Measurements from ENCODE around the gene MCC.

MCC gene

GRCh38 chr5:113344973-113345940 lies 143.0 kb downstream of the MCC start:
- no peak overlapping the region for H3K27ac Mint-ChIP-seq
- H3K27me3 Mint-ChIP-seq: peaks cover 25% of the 10 kb centered on the region
- no peaks in the 10 kb centered on the region for H3K9me3 Mint-ChIP-seq
- no peaks in the 10 kb centered on the region for H3K36me3 Mint-ChIP-seq (ENCODE audit: low read depth)
- no peak overlapping the region for H3K4me3 Mint-ChIP-seq
- H3K4me1 Mint-ChIP-seq (ENCODE audit: low read depth): no peaks in the 10 kb centered on the region

GRCh38 chr5:113343343-113343742 lies 144.9 kb downstream of the MCC start:
- H3K27me3 Mint-ChIP-seq: peaks cover 16% of the 10 kb centered on the region

GRCh38 chr5:113340537-113340936 lies 147.7 kb downstream of the MCC start:
- no peaks in the 10 kb centered on the region for H3K9me3 Mint-ChIP-seq
- H3K4me1 Mint-ChIP-seq (ENCODE audit: low read depth): no peaks in the 10 kb centered on the region
- no peak overlapping the region for H3K27ac Mint-ChIP-seq
- no peaks in the 10 kb centered on the region for H3K36me3 Mint-ChIP-seq (ENCODE audit: low read depth)
- H3K27me3 Mint-ChIP-seq: peaks cover 17% of the 10 kb centered on the region
- H3K4me3 Mint-ChIP-seq: no peak overlapping the region

More at GRCh38 chr5:113343343-113343742, 144.9 kb downstream of the MCC start:
- Mint-ChIP-seq H3K9me3 (no peaks in the 10 kb centered on the region), H3K4me3 (no peak overlapping the region), H3K36me3 (ENCODE audit: low read depth) (no peaks in the 10 kb centered on the region), H3K4me1 (ENCODE audit: low read depth) (no peaks in the 10 kb centered on the region), H3K27ac (no peak overlapping the region)

- H3K27me3 Mint-ChIP-seq: peaks cover 21% of the 10 kb centered on the region
- H3K4me1 Mint-ChIP-seq (ENCODE audit: low read depth): peaks cover 4% of the 10 kb centered on the region
- no peak overlapping the region for H3K4me3 Mint-ChIP-seq
- H3K9me3 Mint-ChIP-seq: no peaks in the 10 kb centered on the region
- H3K27ac Mint-ChIP-seq: no peak overlapping the region
- H3K36me3 Mint-ChIP-seq (ENCODE audit: low read depth): no peaks in the 10 kb centered on the region
Measured at GRCh38 chr5:113338628-113339027, 149.6 kb downstream of the MCC start.

GRCh38 chr5:113337515-113338415 lies 150.5 kb downstream of the MCC start:
- Mint-ChIP-seq H3K4me1 (ENCODE audit: low read depth) (peaks cover 4% of the 10 kb centered on the region), H3K4me3 (no peak overlapping the region), H3K27me3 (peaks cover 17% of the 10 kb centered on the region), H3K27ac (no peak overlapping the region), H3K36me3 (ENCODE audit: low read depth) (no peaks in the 10 kb centered on the region), H3K9me3 (no peaks in the 10 kb centered on the region)

GRCh38 chr5:113336975-113337374 lies 151.3 kb downstream of the MCC start:
- H3K27me3 Mint-ChIP-seq: peaks cover 17% of the 10 kb centered on the region
- H3K4me1 Mint-ChIP-seq (ENCODE audit: low read depth): peaks cover 4% of the 10 kb centered on the region
- H3K9me3 Mint-ChIP-seq: no peaks in the 10 kb centered on the region
- H3K36me3 Mint-ChIP-seq (ENCODE audit: low read depth): no peaks in the 10 kb centered on the region
- H3K4me3 Mint-ChIP-seq: no peak overlapping the region
- no peak overlapping the region for H3K27ac Mint-ChIP-seq

GRCh38 chr5:113333411-113333810 lies 154.8 kb downstream of the MCC start:
- peaks cover 9% of the 10 kb centered on the region for H3K4me1 Mint-ChIP-seq (ENCODE audit: low read depth)
- no peaks in the 10 kb centered on the region for H3K36me3 Mint-ChIP-seq (ENCODE audit: low read depth)
- no peak overlapping the region for H3K27ac Mint-ChIP-seq
- H3K27me3 Mint-ChIP-seq: peaks cover 17% of the 10 kb centered on the region
- H3K9me3 Mint-ChIP-seq: no peaks in the 10 kb centered on the region
- H3K4me3 Mint-ChIP-seq: no peak overlapping the region

- H3K4me3 Mint-ChIP-seq: no peak overlapping the region
- H3K9me3 Mint-ChIP-seq: no peaks in the 10 kb centered on the region
- no peak overlapping the region for H3K27ac Mint-ChIP-seq
- no peaks in the 10 kb centered on the region for H3K36me3 Mint-ChIP-seq (ENCODE audit: low read depth)
- peaks cover 9% of the 10 kb centered on the region for H3K27me3 Mint-ChIP-seq
- H3K4me1 Mint-ChIP-seq (ENCODE audit: low read depth): peaks cover 9% of the 10 kb centered on the region
Measured at GRCh38 chr5:113331209-113331551, 157.1 kb downstream of the MCC start.

GRCh38 chr5:113330533-113331208 lies 157.6 kb downstream of the MCC start:
- H3K9me3 Mint-ChIP-seq: no peaks in the 10 kb centered on the region
- H3K27ac Mint-ChIP-seq: no peak overlapping the region
- peaks cover 6% of the 10 kb centered on the region for H3K27me3 Mint-ChIP-seq
- no peaks in the 10 kb centered on the region for H3K36me3 Mint-ChIP-seq (ENCODE audit: low read depth)
- H3K4me1 Mint-ChIP-seq (ENCODE audit: low read depth): peaks cover 9% of the 10 kb centered on the region
- H3K4me3 Mint-ChIP-seq: no peak overlapping the region

GRCh38 chr5:113329981-113330380 lies 158.3 kb downstream of the MCC start:
- Mint-ChIP-seq H3K27me3 (peaks cover 3% of the 10 kb centered on the region), H3K9me3 (no peaks in the 10 kb centered on the region), H3K4me1 (ENCODE audit: low read depth) (peaks cover 8% of the 10 kb centered on the region), H3K36me3 (ENCODE audit: low read depth) (no peaks in the 10 kb centered on the region), H3K27ac (no peak overlapping the region), H3K4me3 (no peak overlapping the region)

GRCh38 chr5:113325054-113325453 lies 163.2 kb downstream of the MCC start:
- H3K27me3 Mint-ChIP-seq: no peaks in the 10 kb centered on the region
- peaks cover under 1% of the 10 kb centered on the region for H3K4me1 Mint-ChIP-seq (ENCODE audit: low read depth)
- no peak overlapping the region for H3K4me3 Mint-ChIP-seq
- no peak overlapping the region for H3K27ac Mint-ChIP-seq
- H3K9me3 Mint-ChIP-seq: no peaks in the 10 kb centered on the region
- H3K36me3 Mint-ChIP-seq (ENCODE audit: low read depth): no peaks in the 10 kb centered on the region

- Mint-ChIP-seq H3K4me3 (no peak overlapping the region), H3K4me1 (ENCODE audit: low read depth) (no peaks in the 10 kb centered on the region), H3K36me3 (ENCODE audit: low read depth) (no peaks in the 10 kb centered on the region), H3K27me3 (no peaks in the 10 kb centered on the region), H3K9me3 (no peaks in the 10 kb centered on the region), H3K27ac (no peak overlapping the region)
Measured at GRCh38 chr5:113321276-113321675, 167.0 kb downstream of the MCC start.

- H3K27me3 Mint-ChIP-seq: no peaks in the 10 kb centered on the region
- no peak overlapping the region for H3K27ac Mint-ChIP-seq
- H3K9me3 Mint-ChIP-seq: no peaks in the 10 kb centered on the region
Measured at GRCh38 chr5:113320273-113320780, 167.9 kb downstream of the MCC start.

GRCh38 chr5:113319256-113320053 lies 168.8 kb downstream of the MCC start:
- Mint-ChIP-seq H3K4me1 (ENCODE audit: low read depth) (no peaks in the 10 kb centered on the region), H3K4me3 (no peak overlapping the region), H3K9me3 (no peaks in the 10 kb centered on the region), H3K27ac (no peak overlapping the region), H3K36me3 (ENCODE audit: low read depth) (no peaks in the 10 kb centered on the region), H3K27me3 (no peaks in the 10 kb centered on the region)

More at GRCh38 chr5:113320273-113320780, 167.9 kb downstream of the MCC start:
- Mint-ChIP-seq H3K4me1 (ENCODE audit: low read depth) (no peaks in the 10 kb centered on the region), H3K4me3 (no peak overlapping the region), H3K36me3 (ENCODE audit: low read depth) (no peaks in the 10 kb centered on the region)
